Lung (tissue), 12 donors: ENCODE measurements around the gene TCF7. TPM values are rescaled to one million over a fixed set of nuclear protein-coding genes. Genes with fewer than 3 reads are reported as not detected.

Experiments used
- ATAC-seq: fragments of 200-7000 bp; cut with Tn5 transposase; one replicate; pipeline ENCODE4 v1.9.1; 2020; ENCODE audit warnings: moderate number of reproducible peaks; ENCODE audit not compliant: insufficient read depth, low FRiP score
- DNase-seq, 3 donors: peaks; one replicate each; pipeline ENCODE4 v3.0.0-alpha.2; 2013 to 2017
- H3K27ac ChIP-seq, 2 donors: one replicate each; pipeline ENCODE4 v1.5.1; 2013; ENCODE audit warnings: mild to moderate bottlenecking in 2 of 2, moderate library complexity in 2 of 2, control low read depth in 1 of 2, inconsistent platforms in 1 of 2, low read depth in 1 of 2, low read length in 1 of 2
- H3K27me3 ChIP-seq, 3 donors: one replicate each; pipeline ENCODE4 v1.5.1; 2013; ENCODE audit warnings: low read length in 2 of 3; ENCODE audit not compliant: control insufficient read depth in 3 of 3, insufficient read depth in 3 of 3
- H3K36me3 ChIP-seq, 4 donors: one replicate each; pipeline ENCODE4 v1.5.1; 2013; ENCODE audit warnings: low read length in 4 of 4, mild to moderate bottlenecking in 1 of 4, moderate library complexity in 1 of 4; ENCODE audit not compliant: control insufficient read depth in 4 of 4, insufficient read depth in 4 of 4
- H3K4me1 ChIP-seq, 5 donors: one replicate each; pipeline ENCODE4 v1.5.1; 2013; ENCODE audit warnings: low read length in 5 of 5, mild to moderate bottlenecking in 2 of 5, moderate library complexity in 1 of 5; ENCODE audit not compliant: control insufficient read depth in 5 of 5, insufficient read depth in 5 of 5
- H3K4me3 ChIP-seq: one replicate; pipeline ENCODE4 v1.5.1; 2013; ENCODE audit warnings: mild to moderate bottlenecking, control low read depth, moderate library complexity
- H3K9ac ChIP-seq, 2 donors: one replicate each; pipeline ENCODE4 v1.5.1; 2013; ENCODE audit warnings: low read length in 2 of 2, control low read depth in 1 of 2; ENCODE audit not compliant: insufficient read depth in 1 of 2
- H3K9me3 ChIP-seq, 4 donors: one replicate each; pipeline ENCODE4 v1.5.1; 2013; ENCODE audit warnings: low read length in 3 of 4, mild to moderate bottlenecking in 1 of 4, moderate library complexity in 1 of 4; ENCODE audit not compliant: control insufficient read depth in 4 of 4, insufficient read depth in 3 of 4
- CTCF ChIP-seq: IDR thresholded peaks from 2 replicates; pipeline ENCODE4 v1.5.1; 2012; ENCODE audit warnings: mild to moderate bottlenecking; ENCODE audit errors: control extremely low read depth, extremely low read depth
- WGBS, 2 donors: extraction: QIAGEN DNeasy Blood & Tissue Kit; methylation state at CpG; one replicate each; pipeline ENCODE4 v1.1.7; 2013; 5-methylcytosine and 5-hydroxymethylcytosine counted together
- polyA plus RNA-seq, 2 donors: library from polyadenylated mRNA; stranded (reverse); fragments of 200-250 nt; gene quantifications; one replicate each; pipeline ENCODE4 v1.2.1, GENCODE V29; 2013
- total RNA-seq, 2 donors: library from RNA; depleted of rRNA in 1 of 2; stranded (reverse); fragments of >200 nt in 1 of 2; gene quantifications; one replicate each; pipeline ENCODE4 v1.2.1, GENCODE V29; 2014 to 2021
- donor health status: control.
- donor health status: control.
- donor health status: Bipolar disorder and iron deficiency.
- donor health status: healthy.
- donor health status: DM: yes; HTN: yes; CAD: no.

TCF7 gene
- total and polyA plus RNA-seq, 4 donors: 2.9 to 6.0 (median 3.4) TPM

GRCh38 chr5:134133995-134134541 lies 19.6 kb downstream of the TCF7 start:
- H3K9me3 ChIP-seq: no peaks in the 10 kb centered on the region
- H3K27me3 ChIP-seq: no peaks in the 10 kb centered on the region
- H3K27ac ChIP-seq: no peak overlapping the region
- H3K4me3 ChIP-seq: no peak overlapping the region
- peaks cover 0 to 28% (median 0%) of the 10 kb centered on the region in 5 donors for H3K4me1 ChIP-seq
- no peak overlapping the region for H3K9ac ChIP-seq
- WGBS, 2 donors: 96 to 98% methylated on average over 6 of the region's 6 CpGs
- no peak for TF ChIP-seq CTCF
- DNase-seq (peak in 1 of 3 donors; percentile 1), ATAC-seq (no peak)
- peaks cover 0 to 25% (median 14%) of the 10 kb centered on the region in 4 donors for H3K36me3 ChIP-seq

- TF ChIP-seq CTCF: no peak
- Histone ChIP-seq H3K36me3 (peaks cover 0 to 30% (median 14%) of the 10 kb centered on the region in 4 donors), H3K4me1 (peaks cover 0 to 25% (median 0%) of the 10 kb centered on the region in 5 donors), H3K4me3 (no peak overlapping the region), H3K9ac (no peak overlapping the region), H3K27ac (no peak overlapping the region), H3K9me3 (no peaks in the 10 kb centered on the region), H3K27me3 (no peaks in the 10 kb centered on the region)
- ATAC-seq: no peak
- peak in 1 of 3 donors; percentile 11 for DNase-seq
- WGBS, 2 donors: 93 to 95% methylated on average over 7 of the region's 7 CpGs
Measured at GRCh38 chr5:134135091-134135655, 20.7 kb downstream of the TCF7 start.

- Histone ChIP-seq H3K27me3 (no peaks in the 10 kb centered on the region), H3K4me1 (peaks cover 0 to 20% (median 0%) of the 10 kb centered on the region in 5 donors), H3K9ac (no peak overlapping the region), H3K27ac (no peak overlapping the region), H3K4me3 (no peak overlapping the region), H3K36me3 (peaks cover 0 to 26% (median 17%) of the 10 kb centered on the region in 4 donors), H3K9me3 (no peaks in the 10 kb centered on the region)
- ATAC-seq (no peak), DNase-seq (peak in 1 of 3 donors; percentile 1)
- 64 to 91% methylated on average over 2 of the region's 2 CpGs for WGBS, 2 donors
- no peak for TF ChIP-seq CTCF
Measured at GRCh38 chr5:134136221-134136631, 21.7 kb downstream of the TCF7 start.
